Smooth muscle cell (in vitro differentiated cells): ENCODE results near the gene TMEM229A. TPM values are rescaled to one million over a fixed set of nuclear protein-coding genes. Genes with fewer than 3 reads are reported as not detected.
"Not testable (repeated sequence)": the region's sequence is repeated elsewhere in the genome, so short reads cannot be mapped to it uniquely, and the experiment has no call there.

ENCODE experiments used
- DNase-seq: peaks from one replicate; lab custom pipeline; 2025; ENCODE audit not compliant: unreplicated experiment; lab: John Stamatoyannopoulos, UW
- H2AFZ ChIP-seq: fragments of 200-600 bp; sonication (generic); 2 replicates; pipeline ENCODE4 v1.6.0; 2016; ENCODE audit warnings: antibody characterized with exemption, low read depth, mild to moderate bottlenecking
- H3F3A ChIP-seq: fragments of 200-600 bp; sonication (generic); 2 replicates; pipeline ENCODE4 v1.6.0; 2017; ENCODE audit warnings: antibody characterized with exemption, low read depth
- H3K27ac ChIP-seq: fragments of 200-600 bp; sonication (generic); 2 replicates; pipeline ENCODE4 v1.5.1; 2016; ENCODE audit warnings: low read depth, mild to moderate bottlenecking
- H3K27me3 ChIP-seq: fragments of 200-600 bp; sonication (generic); 2 replicates; pipeline ENCODE4 v1.6.1; 2016; ENCODE audit warnings: low read depth, mild to moderate bottlenecking
- H3K36me3 ChIP-seq: fragments of 200-600 bp; sonication (generic); 2 replicates; pipeline ENCODE4 v1.5.1; 2016; ENCODE audit warnings: low read depth
- H3K4me1 ChIP-seq: fragments of 200-600 bp; sonication (generic); 2 replicates; pipeline ENCODE4 v1.5.1; 2016; ENCODE audit warnings: low read depth
- H3K4me2 ChIP-seq: fragments of 200-600 bp; sonication (generic); 2 replicates; pipeline ENCODE4 v1.6.0; 2016; ENCODE audit warnings: mild to moderate bottlenecking
- H3K4me3 ChIP-seq: fragments of 200-600 bp; sonication (generic); 2 replicates; pipeline ENCODE4 v1.5.1; 2016; ENCODE audit warnings: mild to moderate bottlenecking
- H3K79me2 ChIP-seq: fragments of 200-600 bp; sonication (generic); 2 replicates; pipeline ENCODE4 v1.6.0; 2016; ENCODE audit warnings: low read depth, mild to moderate bottlenecking
- H3K9ac ChIP-seq: fragments of 200-600 bp; sonication (generic); 2 replicates; pipeline ENCODE4 v1.6.0; 2016; ENCODE audit warnings: low read depth
- H3K9me3 ChIP-seq: fragments of 200-600 bp; sonication (generic); replicated peaks from 2 replicates; pipeline ENCODE4 v1.5.1; 2016; ENCODE audit warnings: low read depth
- H4K20me1 ChIP-seq: fragments of 200-600 bp; sonication (generic); 2 replicates; pipeline ENCODE4 v1.6.0; 2016; ENCODE audit warnings: low read depth
- CTCF ChIP-seq: fragments of 200-600 bp; sonication (generic); IDR thresholded peaks from 2 replicates; pipeline ENCODE4 v1.5.1; 2017; ENCODE audit warnings: borderline replicate concordance, mild to moderate bottlenecking, antibody characterized with exemption; ENCODE audit not compliant: insufficient read depth, poor library complexity, severe bottlenecking
- WGBS: methylation state at CpG from one replicate; pipeline ENCODE4 v1.1.7; 2016; ENCODE audit warnings: low lambda C conversion rate; 5-methylcytosine and 5-hydroxymethylcytosine counted together
- polyA plus RNA-seq: library from polyadenylated mRNA; unstranded; fragments of >200 nt; fragmentation: Nextera tagmentation; extraction: Ambion mirVana; gene quantifications from 2 replicates; pipeline ENCODE4 v1.2.1, GENCODE V29; 2016
- total RNA-seq: library from RNA; depleted of rRNA; stranded (reverse); fragments of >200 nt; gene quantifications from 2 replicates; pipeline ENCODE4 v1.2.3, GENCODE V29; 2014

TMEM229A gene
- total and polyA plus RNA-seq, 2 experiments from 2014 or later, result not detected

GRCh38 chr7:124027236-124027635 is 5.6 kb downstream of the TMEM229A start:
- no peak overlapping the region for H3K4me2 ChIP-seq
- H3K27ac ChIP-seq, result no peak overlapping the region
- no peaks in the 10 kb centered on the region for H3K79me2 ChIP-seq
- no peak for TF ChIP-seq CTCF
- no peaks in the 10 kb centered on the region for H4K20me1 ChIP-seq
- H2AFZ ChIP-seq, result no peak overlapping the region
- H3K4me3 ChIP-seq, result no peak overlapping the region
- no peaks in the 10 kb centered on the region for H3K36me3 ChIP-seq
- peaks cover 12% of the 10 kb centered on the region for H3K4me1 ChIP-seq
- H3K9me3 ChIP-seq, result no peaks in the 10 kb centered on the region
- H3K27me3 ChIP-seq, result peaks cover 20% of the 10 kb centered on the region
- WGBS, result 100% methylated on average over 1 of the region's 1 CpG
- no peak overlapping the region for H3K9ac ChIP-seq
- DNase-seq, result no peak
- no peaks in the 10 kb centered on the region for H3F3A ChIP-seq

- not testable (repeated sequence) for H3K36me3 ChIP-seq, H3K4me3 ChIP-seq, H3K79me2 ChIP-seq, H2AFZ ChIP-seq, H3K27ac ChIP-seq, H3K4me2 ChIP-seq, H3F3A ChIP-seq, H3K4me1 ChIP-seq, DNase-seq, H3K27me3 ChIP-seq, H3K9ac ChIP-seq, H3K9me3 ChIP-seq, H4K20me1 ChIP-seq
- WGBS, result 98% methylated on average over 3 of the region's 3 CpGs
Measured at GRCh38 chr7:124024329-124024728, 8.5 kb downstream of the TMEM229A start.

GRCh38 chr7:124022551-124022950 is 10.3 kb downstream of the TMEM229A start:
- no peak for TF ChIP-seq CTCF
- DNase-seq, result no peak
- H3K4me3 ChIP-seq, result no peak overlapping the region
- no peak overlapping the region for H2AFZ ChIP-seq
- H3K9me3 ChIP-seq, result no peaks in the 10 kb centered on the region
- no peaks in the 10 kb centered on the region for H3K27me3 ChIP-seq
- H3K36me3 ChIP-seq, result no peaks in the 10 kb centered on the region
- no peaks in the 10 kb centered on the region for H3F3A ChIP-seq
- no peaks in the 10 kb centered on the region for H4K20me1 ChIP-seq
- peaks cover 5% of the 10 kb centered on the region for H3K4me1 ChIP-seq
- no peak overlapping the region for H3K27ac ChIP-seq
- WGBS, result 70% methylated on average over 1 of the region's 1 CpG
- H3K9ac ChIP-seq, result no peak overlapping the region
- no peaks in the 10 kb centered on the region for H3K79me2 ChIP-seq
- H3K4me2 ChIP-seq, result no peak overlapping the region

DNA sequence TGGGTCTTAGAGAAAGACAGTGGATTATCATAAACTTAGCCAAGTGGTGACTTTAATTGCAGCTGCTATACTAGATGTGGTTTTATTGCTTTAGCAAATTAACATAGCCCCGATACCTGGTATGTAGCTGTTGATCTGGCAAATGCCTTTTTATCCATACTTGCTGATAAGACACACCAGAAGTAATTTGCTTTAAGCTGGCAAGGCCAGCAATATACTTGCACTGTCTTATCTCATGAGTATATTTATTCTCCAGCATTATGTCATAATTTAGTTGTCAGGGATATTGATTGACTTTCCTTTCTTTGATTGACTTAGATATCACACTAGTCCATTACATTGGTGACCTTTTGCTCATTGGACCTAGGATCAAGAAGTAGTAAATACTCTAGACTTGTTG is 12.8 kb downstream of the TMEM229A start:
- H3K27ac ChIP-seq, result no peak overlapping the region
- H3K79me2 ChIP-seq, result no peaks in the 10 kb centered on the region
- no peaks in the 10 kb centered on the region for H4K20me1 ChIP-seq
- no peak overlapping the region for H3K4me3 ChIP-seq
- DNase-seq, result no peak
- no peaks in the 10 kb centered on the region for H3K9me3 ChIP-seq
- no peaks in the 10 kb centered on the region for H3K27me3 ChIP-seq
- H3F3A ChIP-seq, result no peaks in the 10 kb centered on the region
- WGBS, result 30% methylated on average over 1 of the region's 1 CpG
- no peak overlapping the region for H2AFZ ChIP-seq
- H3K9ac ChIP-seq, result no peak overlapping the region
- H3K4me2 ChIP-seq, result no peak overlapping the region
- peaks cover 5% of the 10 kb centered on the region for H3K4me1 ChIP-seq
- no peak for TF ChIP-seq CTCF
- no peaks in the 10 kb centered on the region for H3K36me3 ChIP-seq
